ENCODE results near the gene PCDHB16.
"Not testable (repeated sequence)": the region's sequence is repeated elsewhere in the genome, so short reads cannot be mapped to it uniquely, and the experiment has no call there.

PCDHB16 gene

DNA sequence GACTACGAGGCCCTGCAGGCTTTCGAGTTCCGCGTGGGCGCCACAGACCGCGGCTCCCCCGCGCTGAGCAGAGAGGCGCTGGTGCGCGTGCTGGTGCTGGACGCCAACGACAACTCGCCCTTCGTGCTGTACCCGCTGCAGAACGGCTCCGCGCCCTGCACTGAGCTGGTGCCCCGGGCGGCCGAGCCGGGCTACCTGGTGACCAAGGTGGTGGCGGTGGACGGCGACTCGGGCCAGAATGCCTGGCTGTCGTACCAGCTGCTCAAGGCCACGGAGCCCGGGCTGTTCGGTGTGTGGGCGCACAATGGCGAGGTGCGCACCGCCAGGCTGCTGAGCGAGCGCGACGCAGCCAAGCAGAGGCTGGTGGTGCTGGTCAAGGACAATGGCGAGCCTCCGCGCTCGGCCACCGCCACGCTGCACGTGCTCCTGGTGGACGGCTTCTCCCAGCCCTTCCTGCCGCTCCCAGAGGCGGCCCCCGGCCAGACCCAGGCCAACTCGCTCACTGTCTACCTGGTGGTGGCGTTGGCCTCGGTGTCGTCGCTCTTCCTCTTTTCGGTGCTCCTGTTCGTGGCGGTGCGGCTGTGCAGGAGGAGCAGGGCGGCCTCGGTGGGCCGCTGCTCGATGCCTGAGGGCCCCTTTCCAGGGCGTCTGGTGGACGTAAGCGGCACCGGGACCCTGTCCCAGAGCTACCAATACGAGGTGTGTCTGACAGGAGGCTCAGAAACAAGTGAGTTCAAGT lies 2.1 kb downstream of the PCDHB16 start:
- DNase-seq (ENCODE audit: low spot score): not testable (repeated sequence)

DNA sequence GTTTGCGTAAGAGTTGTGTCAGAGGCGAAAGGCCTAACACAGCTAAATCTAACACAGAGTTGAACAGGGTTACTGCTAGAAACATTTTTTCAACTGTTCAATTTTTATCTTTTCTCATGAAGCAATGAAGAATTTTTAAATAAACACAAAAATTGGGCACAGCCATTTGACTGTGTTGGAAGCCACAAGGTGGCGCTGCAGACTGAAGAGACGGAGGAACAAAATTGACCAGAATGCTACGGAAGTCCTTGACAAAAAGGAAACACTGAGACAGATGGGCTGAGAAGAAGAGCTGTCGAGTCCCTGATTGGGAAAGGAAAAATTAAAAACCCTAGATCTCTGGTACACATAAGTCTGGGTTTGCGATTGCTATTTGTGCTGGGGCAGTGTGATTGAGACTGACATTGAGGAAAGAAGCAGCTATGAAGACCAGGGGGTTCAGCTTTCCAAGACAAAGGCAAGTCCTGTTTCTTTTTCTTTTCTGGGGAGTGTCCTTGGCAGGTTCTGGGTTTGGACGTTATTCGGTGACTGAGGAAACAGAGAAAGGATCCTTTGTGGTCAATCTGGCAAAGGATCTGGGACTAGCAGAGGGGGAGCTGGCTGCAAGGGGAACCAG lies 4.8 kb downstream of the PCDHB16 start, which contains the start of gene PCDHB9:
Gene PCDHB9 (plus strand): TSS at position 265 of the 616 bp plus-strand sequence. CDS start 158 bp downstream, at position 423.
- no peak for DNase-seq (ENCODE audit: low spot score)

DNA sequence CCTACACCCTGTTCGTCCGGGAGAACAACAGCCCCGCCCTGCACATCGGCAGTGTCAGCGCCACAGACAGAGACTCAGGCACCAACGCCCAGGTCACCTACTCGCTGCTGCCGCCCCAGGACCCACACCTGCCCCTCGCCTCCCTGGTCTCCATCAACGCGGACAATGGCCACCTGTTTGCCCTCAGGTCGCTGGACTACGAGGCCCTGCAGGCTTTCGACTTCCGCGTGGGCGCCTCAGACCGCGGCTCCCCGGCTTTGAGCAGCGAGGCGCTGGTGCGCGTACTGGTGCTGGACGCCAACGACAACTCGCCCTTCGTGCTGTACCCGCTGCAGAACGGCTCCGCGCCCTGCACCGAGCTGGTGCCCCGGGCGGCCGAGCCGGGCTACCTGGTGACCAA lies 6.5 kb downstream of the PCDHB16 start:
- not testable (repeated sequence) for DNase-seq (ENCODE audit: low spot score)

DNA sequence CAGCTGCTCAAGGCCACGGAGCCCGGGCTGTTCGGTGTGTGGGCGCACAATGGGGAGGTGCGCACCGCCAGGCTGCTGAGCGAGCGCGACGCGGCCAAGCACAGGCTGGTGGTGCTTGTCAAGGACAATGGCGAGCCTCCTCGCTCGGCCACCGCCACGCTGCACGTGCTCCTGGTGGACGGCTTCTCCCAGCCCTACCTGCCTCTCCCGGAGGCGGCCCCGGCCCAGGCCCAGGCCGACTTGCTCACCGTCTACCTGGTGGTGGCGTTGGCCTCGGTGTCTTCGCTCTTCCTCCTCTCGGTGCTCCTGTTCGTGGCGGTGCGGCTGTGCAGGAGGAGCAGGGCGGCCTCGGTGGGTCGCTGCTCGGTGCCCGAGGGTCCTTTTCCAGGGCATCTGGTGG lies 6.9 kb downstream of the PCDHB16 start:
- not testable (repeated sequence) for DNase-seq (ENCODE audit: low spot score)

DNA sequence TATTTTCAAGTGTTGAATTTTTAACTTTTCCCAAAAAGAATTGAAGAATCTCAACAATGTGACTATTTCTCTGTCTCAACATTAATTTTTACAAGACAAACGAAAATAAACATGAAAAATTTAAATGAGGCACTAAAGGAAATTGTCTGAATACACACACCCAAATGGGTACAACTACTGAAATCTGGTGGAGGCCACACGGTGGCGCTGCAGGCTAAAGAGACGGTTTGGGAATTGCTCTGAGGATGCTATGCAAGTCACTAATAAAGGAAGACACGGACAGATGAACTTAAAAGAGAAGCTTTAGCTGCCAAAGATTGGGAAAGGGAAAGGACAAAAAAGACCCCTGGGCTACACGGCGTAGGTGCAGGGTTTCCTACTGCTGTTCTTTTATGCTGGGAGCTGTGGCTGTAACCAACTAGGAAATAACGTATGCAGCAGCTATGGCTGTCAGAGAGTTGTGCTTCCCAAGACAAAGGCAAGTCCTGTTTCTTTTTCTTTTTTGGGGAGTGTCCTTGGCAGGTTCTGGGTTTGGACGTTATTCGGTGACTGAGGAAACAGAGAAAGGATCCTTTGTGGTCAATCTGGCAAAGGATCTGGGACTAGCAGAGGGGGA lies 10.0 kb downstream of the PCDHB16 start, which contains the start of gene PCDHB10:
Gene PCDHB10 (plus strand): TSS at position 244 of the 616 bp plus-strand sequence. CDS start 200 bp downstream, at position 444.
- DNase-seq (ENCODE audit: low spot score): no peak

DNA sequence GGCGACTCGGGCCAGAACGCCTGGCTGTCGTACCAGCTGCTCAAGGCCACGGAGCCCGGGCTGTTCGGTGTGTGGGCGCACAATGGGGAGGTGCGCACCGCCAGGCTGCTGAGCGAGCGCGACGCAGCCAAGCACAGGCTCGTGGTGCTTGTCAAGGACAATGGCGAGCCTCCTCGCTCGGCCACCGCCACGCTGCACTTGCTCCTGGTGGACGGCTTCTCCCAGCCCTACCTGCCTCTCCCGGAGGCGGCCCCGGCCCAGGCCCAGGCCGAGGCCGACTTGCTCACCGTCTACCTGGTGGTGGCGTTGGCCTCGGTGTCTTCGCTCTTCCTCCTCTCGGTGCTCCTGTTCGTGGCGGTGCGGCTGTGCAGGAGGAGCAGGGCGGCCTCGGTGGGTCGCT lies 12.1 kb downstream of the PCDHB16 start:
- DNase-seq (ENCODE audit: low spot score): not testable (repeated sequence)

DNA sequence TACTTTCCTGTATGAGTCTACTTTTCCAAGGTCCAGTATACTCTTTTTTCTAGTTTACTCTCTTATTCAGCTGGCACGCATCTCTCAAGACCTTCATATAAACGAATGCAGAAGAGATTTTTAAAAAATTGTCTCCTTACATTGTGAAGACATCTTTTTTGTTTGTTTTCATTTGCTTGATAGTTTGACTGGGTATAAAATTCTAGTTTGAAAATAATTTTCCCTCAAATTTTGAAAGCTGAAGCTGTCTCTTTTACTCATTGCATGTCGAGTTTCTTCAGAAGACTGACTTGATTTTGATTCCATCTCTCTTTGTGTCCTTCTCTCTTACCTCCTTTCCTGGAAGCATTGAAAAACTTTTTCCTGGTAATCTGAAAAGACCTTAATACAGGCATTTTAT lies 14.2 kb downstream of the PCDHB16 start:
- DNase-seq (ENCODE audit: low spot score): no peak

DNA sequence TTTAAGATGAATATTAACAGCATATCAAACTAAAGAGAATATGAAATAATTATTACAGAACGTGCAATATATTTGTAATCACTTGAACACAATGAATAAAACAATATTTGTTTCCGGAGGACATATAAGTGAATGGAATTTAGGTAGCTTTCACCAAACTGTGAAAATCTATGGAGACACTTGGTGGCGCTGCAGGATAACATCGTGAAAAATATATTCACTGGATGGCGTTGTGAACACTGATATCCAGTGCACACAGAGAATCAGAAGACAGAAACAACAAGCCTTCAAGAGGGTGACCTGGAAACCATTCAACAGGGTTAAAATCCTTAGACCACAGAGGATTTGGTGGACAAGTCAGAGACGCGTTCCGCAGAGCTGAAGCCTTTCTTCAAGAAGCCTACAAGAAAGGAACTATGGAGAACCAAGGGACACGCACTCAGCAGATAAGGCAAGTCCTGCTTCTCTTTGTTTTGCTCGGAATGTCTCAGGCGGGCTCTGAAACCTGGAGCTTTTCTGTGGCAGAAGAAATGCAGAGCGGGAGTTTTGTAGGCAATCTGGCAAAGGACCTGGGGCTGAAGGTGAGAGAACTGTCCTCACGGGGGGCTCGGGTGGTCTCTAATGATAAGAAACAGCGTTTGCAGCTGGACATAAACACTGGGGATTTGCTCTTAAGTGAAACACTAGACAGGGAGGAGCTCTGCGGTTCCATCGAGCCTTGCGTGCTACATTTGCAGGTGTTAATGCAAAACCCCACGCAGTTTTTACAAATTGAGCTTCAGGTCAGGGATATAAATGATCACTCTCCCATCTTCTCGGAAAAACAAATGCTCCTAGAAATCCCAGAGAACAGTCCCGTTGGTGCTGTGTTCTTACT lies 17.4 kb downstream of the PCDHB16 start, which contains the start of gene PCDHB11:
Gene PCDHB11 (plus strand): TSS at position 269 of the 877 bp plus-strand sequence. CDS start 148 bp downstream, at position 417.
- no peak for DNase-seq (ENCODE audit: low spot score)

DNA sequence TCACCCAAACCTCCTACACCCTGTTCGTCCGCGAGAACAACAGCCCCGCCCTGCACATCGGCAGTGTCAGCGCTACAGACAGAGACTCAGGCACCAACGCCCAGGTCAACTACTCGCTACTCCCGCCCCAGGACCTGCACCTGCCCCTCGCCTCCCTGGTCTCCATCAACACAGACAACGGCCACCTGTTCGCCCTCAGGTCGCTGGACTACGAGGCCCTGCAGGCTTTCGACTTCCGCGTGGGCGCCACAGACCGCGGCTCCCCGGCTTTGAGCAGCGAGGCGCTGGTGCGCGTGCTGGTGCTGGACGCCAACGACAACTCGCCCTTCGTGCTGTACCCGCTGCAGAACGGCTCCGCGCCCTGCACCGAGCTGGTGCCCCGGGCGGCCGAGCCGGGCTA lies 18.9 kb downstream of the PCDHB16 start:
- not testable (repeated sequence) for DNase-seq (ENCODE audit: low spot score)

DNA sequence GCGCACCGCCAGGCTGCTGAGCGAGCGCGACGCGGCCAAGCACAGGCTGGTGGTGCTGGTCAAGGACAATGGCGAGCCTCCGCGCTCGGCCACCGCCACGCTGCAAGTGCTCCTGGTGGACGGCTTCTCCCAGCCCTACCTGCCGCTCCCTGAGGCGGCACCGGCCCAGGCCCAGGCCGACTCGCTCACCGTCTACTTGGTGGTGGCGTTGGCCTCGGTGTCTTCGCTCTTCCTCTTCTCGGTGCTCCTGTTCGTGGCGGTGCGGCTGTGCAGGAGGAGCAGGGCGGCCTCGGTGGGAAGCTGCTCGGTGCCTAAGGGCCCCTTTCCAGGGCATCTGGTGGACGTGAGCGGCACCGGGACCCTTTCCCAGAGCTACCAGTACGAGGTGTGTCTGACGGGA lies 19.5 kb downstream of the PCDHB16 start:
- DNase-seq (ENCODE audit: low spot score): not testable (repeated sequence)

DNA sequence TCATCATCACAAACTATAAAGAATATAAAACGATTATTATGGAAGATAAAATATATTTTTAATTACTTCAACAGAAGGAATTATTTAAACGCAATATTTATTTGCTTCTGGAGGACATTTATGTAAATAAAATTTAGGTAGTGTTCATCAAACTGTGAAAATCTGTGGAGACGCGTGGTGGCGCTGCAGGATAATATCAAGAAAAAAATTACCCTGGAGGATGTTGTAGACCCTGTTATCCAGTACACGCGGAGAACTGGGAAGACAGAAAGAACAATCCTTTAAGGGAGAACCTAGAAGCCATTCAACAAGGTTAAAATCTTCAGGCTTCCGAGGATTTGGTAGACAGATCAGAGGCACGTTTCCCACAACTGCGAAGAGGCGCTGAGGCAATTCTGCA lies 26.3 kb downstream of the PCDHB16 start, which contains the start of gene PCDHB12:
Gene PCDHB12 (plus strand): TSS at position 242 of the 400 bp plus-strand sequence. CDS start 189 bp downstream, outside the sequence.
- no peak for DNase-seq (ENCODE audit: low spot score)

DNA sequence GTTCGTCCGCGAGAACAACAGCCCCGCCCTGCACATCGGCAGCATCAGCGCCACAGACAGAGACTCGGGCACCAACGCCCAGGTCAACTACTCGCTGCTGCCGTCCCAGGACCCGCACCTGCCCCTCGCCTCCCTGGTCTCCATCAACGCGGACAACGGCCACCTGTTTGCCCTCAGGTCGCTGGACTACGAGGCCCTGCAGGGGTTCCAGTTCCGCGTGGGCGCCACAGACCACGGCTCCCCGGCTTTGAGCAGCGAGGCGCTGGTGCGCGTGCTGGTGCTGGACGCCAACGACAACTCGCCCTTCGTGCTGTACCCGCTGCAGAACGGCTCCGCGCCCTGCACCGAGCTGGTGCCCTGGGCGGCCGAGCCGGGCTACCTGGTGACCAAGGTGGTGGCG lies 28.1 kb downstream of the PCDHB16 start:
- DNase-seq (ENCODE audit: low spot score): not testable (repeated sequence)

DNA sequence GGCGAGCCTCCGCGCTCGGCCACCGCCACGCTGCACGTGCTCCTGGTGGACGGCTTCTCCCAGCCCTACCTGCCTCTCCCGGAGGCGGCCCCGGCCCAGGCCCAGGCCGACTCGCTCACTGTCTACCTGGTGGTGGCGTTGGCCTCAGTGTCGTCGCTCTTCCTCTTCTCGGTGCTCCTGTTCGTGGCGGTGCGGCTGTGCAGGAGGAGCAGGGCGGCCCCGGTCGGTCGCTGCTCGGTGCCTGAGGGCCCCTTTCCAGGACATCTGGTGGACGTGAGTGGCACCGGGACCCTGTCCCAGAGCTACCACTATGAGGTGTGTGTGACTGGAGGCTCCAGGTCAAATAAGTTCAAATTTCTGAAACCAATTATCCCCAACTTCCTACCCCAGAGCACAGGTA lies 28.7 kb downstream of the PCDHB16 start:
- DNase-seq (ENCODE audit: low spot score): not testable (repeated sequence)

DNA sequence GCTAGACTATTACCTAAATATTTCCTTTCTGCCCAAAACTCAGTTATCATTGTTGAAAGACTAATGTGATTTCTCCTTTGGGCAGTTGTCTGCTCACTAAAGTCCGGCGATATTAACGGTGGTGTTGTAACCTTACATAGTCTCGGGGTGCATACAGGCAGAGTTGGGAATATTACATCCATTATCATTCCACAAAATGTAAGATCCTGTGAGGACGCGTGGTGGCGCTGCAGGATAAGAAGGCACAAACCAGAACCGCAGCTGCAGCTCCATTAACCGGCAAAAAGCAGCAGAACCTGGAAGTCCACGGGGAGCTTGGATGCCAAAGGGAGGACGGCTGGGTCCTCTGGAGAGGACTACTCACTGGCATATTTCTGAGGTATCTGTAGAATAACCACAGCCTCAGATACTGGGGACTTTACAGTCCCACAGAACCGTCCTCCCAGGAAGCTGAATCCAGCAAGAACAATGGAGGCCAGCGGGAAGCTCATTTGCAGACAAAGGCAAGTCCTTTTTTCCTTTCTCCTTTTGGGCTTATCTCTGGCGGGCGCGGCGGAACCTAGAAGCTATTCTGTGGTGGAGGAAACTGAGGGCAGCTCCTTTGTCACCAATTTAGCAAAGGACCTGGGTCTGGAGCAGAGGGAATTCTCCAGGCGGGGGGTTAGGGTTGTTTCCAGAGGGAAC lies 31.6 kb downstream of the PCDHB16 start, which contains the start of gene PCDHB13:
Gene PCDHB13 (plus strand): TSS at position 264 of the 684 bp plus-strand sequence. CDS start 205 bp downstream, at position 469.
- not testable (repeated sequence) for DNase-seq (ENCODE audit: low spot score)

DNA sequence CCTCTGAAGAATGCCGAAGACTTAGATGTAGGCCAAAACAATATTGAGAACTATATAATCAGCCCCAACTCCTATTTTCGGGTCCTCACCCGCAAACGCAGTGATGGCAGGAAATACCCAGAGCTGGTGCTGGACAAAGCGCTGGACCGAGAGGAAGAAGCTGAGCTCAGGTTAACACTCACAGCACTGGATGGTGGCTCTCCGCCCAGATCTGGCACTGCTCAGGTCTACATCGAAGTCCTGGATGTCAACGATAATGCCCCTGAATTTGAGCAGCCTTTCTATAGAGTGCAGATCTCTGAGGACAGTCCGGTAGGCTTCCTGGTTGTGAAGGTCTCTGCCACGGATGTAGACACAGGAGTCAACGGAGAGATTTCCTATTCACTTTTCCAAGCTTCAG lies 32.4 kb downstream of the PCDHB16 start:
- DNase-seq (ENCODE audit: low spot score): not testable (repeated sequence)

DNA sequence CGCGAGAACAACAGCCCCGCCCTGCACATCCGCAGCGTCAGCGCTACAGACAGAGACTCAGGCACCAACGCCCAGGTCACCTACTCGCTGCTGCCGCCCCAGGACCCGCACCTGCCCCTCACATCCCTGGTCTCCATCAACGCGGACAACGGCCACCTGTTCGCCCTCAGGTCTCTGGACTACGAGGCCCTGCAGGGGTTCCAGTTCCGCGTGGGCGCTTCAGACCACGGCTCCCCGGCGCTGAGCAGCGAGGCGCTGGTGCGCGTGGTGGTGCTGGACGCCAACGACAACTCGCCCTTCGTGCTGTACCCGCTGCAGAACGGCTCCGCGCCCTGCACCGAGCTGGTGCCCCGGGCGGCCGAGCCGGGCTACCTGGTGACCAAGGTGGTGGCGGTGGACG lies 33.3 kb downstream of the PCDHB16 start:
- DNase-seq (ENCODE audit: low spot score): not testable (repeated sequence)

DNA sequence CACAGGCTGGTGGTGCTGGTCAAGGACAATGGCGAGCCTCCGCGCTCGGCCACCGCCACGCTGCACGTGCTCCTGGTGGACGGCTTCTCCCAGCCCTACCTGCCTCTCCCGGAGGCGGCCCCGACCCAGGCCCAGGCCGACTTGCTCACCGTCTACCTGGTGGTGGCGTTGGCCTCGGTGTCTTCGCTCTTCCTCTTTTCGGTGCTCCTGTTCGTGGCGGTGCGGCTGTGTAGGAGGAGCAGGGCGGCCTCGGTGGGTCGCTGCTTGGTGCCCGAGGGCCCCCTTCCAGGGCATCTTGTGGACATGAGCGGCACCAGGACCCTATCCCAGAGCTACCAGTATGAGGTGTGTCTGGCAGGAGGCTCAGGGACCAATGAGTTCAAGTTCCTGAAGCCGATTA lies 33.8 kb downstream of the PCDHB16 start:
- DNase-seq (ENCODE audit: low spot score): not testable (repeated sequence)

DNA sequence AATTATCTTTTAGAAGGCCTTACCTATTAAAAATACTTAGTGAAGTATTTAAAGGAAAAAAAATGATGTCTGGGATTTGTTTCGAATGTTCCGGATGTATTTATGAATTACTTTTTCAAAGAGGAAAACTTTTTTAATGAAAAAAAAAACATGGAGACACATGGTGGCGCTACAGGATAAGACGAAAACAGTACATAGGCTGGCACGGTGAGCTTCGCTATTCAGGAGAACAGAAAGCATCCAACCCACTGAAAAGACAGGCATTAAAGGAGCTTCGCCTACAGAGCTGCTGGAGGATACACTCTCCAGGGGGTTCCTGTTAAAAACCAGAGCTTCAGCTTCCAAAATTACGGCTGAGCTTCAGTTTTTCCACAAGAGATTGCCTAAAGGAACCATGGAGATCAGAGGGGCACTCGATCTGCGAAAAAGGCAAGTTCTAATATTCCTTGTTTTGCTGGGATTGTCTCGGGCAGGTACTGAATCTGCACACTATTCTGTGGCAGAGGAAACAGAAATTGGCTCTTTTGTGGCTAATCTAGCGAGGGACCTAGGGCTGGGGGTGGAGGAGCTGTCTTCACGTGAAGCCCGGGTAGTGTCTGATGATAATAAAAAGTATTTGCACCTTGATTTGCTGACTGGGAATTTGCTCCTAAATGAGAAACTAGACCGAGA lies 41.1 kb downstream of the PCDHB16 start, which contains the start of gene PCDHB14:
Gene PCDHB14 (plus strand): TSS at position 232 of the 672 bp plus-strand sequence. CDS start 163 bp downstream, at position 395.
- no peak for DNase-seq (ENCODE audit: low spot score)

DNA sequence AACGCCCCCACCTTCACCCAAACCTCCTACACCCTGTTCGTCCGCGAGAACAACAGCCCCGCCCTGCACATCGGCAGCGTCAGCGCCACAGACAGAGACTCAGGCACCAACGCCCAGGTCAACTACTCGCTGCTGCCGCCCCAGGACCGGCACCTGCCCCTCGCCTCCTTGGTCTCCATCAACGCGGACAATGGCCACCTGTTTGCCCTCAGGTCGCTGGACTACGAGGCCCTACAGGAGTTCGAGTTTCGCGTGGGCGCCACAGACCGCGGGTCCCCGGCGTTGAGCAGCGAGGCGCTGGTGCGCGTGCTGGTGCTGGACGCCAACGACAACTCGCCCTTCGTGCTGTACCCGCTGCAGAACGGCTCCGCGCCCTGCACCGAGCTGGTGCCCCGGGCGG lies 42.7 kb downstream of the PCDHB16 start:
- not testable (repeated sequence) for DNase-seq (ENCODE audit: low spot score)

DNA sequence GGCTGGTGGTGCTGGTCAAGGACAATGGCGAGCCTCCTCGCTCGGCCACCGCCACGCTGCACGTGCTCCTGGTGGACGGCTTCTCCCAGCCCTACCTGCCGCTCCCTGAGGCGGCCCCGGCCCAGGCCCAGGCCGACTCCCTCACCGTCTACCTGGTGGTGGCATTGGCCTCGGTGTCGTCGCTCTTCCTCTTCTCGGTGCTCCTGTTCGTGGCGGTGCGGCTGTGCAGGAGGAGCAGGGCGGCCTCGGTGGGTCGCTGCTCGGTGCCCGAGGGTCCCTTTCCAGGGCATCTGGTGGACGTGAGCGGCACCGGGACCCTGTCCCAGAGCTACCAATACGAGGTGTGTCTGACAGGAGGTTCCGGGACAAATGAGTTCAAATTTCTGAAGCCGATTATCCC lies 43.2 kb downstream of the PCDHB16 start:
- not testable (repeated sequence) for DNase-seq (ENCODE audit: low spot score)
